Choroid plexus epithelial cell (primary cell): ENCODE data around the gene SAXO2.
"Not testable (repeated sequence)": the region's sequence is repeated elsewhere in the genome, so short reads cannot be mapped to it uniquely, and the experiment has no call there.

Source experiments
- DNase-seq: peaks from one replicate; pipeline ENCODE4 v3.0.0-alpha.2; 2010; ENCODE audit warnings: low read depth
- H3K4me3 ChIP-seq: 2 replicates; pipeline ENCODE4 v1.5.1; 2011; ENCODE audit warnings: low read depth, mild to moderate bottlenecking, control low read depth, low read length, moderate library complexity
- CTCF ChIP-seq: conservative IDR thresholded peaks from 2 replicates; pipeline ENCODE4 v1.5.1; 2011; ENCODE audit warnings: low read depth, mild to moderate bottlenecking, control low read depth, inconsistent platforms, low read length, moderate library complexity

The SAXO2 gene

DNA sequence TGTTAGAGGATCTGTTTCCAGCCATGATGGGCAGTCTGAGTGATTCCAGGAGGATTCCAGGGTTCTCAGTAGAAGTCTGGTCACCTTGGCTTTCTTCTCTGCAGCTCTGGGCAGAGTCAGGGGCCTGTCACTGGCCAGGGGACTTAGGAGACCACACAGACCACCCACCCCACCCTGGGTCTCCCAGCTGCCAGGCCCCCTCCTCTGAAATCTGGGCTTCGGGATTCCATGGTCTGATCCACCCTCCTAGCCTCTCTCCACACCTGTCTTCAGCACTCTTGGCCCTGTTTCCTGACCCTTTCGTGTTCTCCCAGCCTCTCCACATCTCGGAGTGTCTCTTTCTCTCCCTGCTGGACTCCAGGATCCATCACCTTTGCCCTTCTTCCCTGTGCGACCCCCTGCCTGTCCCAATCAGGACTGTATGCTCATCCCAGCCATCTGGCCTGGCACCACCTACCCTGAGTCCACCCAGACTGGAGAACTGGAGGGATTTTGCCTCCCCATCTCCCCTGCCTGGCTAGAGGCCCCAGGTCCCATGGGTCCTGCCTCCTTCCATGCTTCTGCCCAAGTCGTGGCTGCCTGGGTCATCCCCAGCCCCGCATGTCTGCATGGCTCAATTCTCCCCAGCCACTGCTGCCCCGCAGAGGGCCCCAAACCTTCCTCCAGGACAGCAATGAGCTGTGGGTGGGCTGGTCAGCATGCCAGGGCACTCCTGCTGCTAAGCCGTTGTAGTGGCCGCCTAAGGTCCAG is 52.3 kb downstream of the SAXO2 start:
- DNase-seq = no peak
- no peak for TF ChIP-seq CTCF
- no peak overlapping the region for H3K4me3 ChIP-seq

DNA sequence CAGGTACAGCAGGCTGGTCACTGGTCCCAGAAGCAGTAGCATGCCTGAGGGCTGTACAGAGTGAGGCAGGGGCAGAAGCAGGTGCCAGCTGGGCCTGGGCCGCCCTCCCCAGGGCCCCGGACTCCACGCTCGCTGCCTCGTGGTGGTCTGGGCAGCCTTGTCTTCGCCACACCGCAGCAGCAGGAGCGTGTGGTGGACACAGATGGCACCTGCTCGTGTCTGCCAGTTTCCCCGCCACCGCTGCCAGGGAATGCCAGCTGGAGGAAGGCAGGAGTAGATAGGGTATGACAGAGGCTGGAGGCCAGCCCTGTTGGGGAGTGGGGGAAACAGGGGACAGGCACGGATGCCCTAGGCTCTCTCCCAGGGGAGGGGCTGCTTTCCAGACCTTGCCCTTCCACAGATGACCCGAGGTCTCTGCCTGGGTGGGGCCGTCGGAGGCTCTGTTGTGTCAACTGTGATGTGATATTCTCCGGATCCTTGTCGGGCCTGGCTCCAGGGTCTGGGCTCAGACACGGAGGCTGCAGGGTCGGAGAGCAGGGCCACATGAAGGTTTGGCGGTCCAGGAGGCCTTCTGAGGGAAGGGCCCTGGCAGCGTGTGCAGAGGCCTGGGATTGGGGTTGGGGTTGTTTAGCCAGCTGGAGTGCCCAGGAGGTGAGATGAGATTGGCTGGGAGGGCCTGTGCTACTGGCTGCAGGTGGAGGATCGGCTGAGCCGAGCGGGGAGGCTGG is 53.1 kb downstream of the SAXO2 start:
- no peak for TF ChIP-seq CTCF
- no peak overlapping the region for H3K4me3 ChIP-seq
- no peak for DNase-seq

GRCh38 chr15:82316247-82317090 is 53.9 kb downstream of the SAXO2 start:
- not testable (repeated sequence) for H3K4me3 ChIP-seq, DNase-seq

DNA sequence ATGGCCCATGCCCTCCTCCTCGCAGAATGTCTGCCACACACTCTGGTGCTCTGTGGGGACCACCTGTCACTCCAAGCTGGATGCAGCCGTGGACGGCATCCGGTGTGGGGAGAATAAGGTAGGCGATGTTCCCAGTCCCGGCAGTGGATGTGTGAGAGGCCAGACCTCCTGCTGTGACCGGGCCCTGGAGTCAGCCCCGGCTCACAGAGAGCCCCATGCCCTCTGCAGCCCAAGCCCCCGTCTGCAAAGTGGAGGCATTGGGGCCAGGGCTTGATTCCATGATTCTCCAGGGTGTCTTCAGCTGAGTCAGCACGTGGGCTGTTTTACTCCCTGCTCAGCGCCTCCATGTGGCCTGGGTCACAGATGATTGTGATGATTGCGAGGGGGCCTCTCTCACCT is 54.5 kb downstream of the SAXO2 start:
- no peak for TF ChIP-seq CTCF
- no peak overlapping the region for H3K4me3 ChIP-seq
- DNase-seq = no peak

DNA sequence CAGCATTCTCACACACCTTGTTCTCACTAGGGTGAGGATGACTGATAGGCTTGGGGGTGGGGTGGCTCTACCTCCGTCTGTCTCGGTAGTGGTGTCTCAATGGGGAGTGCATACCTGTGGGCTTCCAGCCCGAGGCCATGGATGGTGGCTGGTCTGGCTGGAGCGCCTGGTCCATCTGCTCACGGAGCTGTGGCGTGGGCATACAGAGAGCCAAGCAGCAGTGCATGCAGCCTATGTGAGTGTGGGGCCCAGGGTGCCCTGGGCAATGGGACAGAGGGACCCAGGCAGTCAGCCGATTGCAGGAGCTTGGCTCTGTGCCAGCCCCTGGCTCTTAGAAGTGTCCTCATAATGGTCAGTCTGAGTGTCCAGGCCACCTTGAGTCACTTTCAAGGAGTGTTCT is 54.9 kb downstream of the SAXO2 start:
- DNase-seq, H3K4me3 ChIP-seq: not testable (repeated sequence)

DNA sequence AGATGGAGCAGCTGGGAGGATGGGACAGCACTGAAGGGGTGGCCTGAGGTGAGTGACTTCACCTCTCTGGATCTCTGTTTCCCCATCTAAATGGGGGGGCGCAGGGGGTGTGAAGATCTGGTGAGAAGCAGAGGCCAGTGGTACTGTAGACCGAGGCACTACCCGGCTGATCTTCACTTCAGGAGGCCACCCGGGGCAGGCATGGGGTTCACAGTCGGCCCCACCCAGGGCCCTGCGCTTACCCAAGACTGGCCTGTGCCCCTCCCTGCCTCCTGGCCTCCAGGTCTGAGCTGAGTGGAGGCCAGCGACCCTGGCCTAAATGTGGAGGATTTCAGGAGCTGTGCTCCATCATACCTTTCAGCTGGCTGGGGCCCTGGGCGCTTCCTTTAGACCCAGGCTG is 55.7 kb downstream of the SAXO2 start:
- not testable (repeated sequence) for DNase-seq, H3K4me3 ChIP-seq

- not testable (repeated sequence) for DNase-seq, H3K4me3 ChIP-seq
These were observed 57.1 kb downstream of the SAXO2 start for GRCh38 chr15:82319522-82320278.

DNA sequence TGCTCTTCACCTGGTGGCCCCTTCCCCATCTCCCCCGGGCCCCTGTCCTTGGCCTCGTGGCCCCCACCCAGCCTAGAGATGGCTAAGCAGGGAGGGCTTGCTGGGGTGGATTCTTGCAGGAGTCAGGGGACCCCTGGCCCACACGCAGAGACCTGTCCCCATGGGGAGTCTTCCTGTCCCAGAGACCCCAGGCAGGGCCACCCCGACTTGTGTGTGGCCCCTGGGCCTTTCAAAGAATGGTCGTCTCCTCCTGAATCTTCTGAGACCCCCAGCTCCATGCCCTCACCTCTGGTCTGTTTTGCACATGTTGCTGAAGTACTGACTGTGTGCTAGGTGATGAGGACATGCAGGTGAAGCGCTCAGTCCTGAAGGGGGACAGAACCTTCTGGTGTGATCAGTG is 58.2 kb downstream of the SAXO2 start:
- H3K4me3 ChIP-seq, DNase-seq: not testable (repeated sequence)

- not testable (repeated sequence) for DNase-seq
These were observed 59.9 kb downstream of the SAXO2 start for GRCh38 chr15:82322488-82322887.

GRCh38 chr15:82324831-82325230 is 62.2 kb downstream of the SAXO2 start:
- not testable (repeated sequence) for DNase-seq, H3K4me3 ChIP-seq

More at GRCh38 chr15:82322488-82322887, 59.9 kb downstream of the SAXO2 start:
- H3K4me3 ChIP-seq = not testable (repeated sequence)

GRCh38 chr15:82325646-82326045 is 63.0 kb downstream of the SAXO2 start:
- DNase-seq, H3K4me3 ChIP-seq: not testable (repeated sequence)

DNA sequence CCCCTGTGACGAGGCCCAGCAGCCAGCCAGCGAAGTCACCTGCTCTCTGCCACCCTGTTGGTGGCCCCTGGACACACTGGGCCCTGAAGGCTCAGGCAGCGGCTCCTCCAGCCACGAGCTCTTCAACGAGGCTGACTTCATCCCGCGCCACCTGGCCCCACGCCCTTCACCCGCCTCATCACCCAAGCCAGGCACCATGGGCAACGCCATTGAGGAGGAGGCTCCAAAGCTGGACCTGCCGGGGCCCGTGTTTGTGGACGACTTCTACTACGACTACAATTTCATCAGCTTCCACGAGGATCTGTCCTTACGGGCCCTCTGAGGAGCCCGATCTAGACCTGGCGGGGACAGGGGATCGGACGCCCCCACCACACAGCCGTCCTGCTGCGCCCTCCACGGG is 64.3 kb downstream of the SAXO2 start:
- DNase-seq, H3K4me3 ChIP-seq: not testable (repeated sequence)

- DNase-seq, H3K4me3 ChIP-seq: not testable (repeated sequence)
These were observed 64.8 kb downstream of the SAXO2 start for GRCh38 chr15:82327372-82327771.

DNA sequence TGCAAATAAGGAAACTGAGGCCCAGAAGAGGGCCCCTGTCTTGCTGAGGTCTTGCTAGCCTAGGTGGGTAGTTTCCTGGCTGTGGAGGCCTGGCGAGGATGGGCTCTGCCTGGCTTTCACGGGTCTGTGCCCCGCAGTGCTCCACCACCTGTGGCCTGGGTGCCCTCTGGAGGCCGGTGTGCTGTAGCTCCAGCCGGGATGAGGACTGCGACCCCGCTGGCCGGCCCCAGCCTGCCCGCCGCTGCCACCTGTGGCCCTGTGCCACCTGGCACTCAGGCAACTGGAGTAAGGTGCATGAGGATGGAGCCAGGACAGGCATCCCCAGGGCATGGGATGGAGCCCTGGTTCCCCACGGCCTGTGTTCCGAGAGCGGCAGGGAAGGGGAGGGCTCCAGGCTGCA is 66.4 kb downstream of the SAXO2 start:
- DNase-seq = not testable (repeated sequence)

More for the DNA sequence above, 66.4 kb downstream of the SAXO2 start:
- not testable (repeated sequence) for H3K4me3 ChIP-seq
